Motor neuron (in vitro differentiated cells): Measurements from ENCODE around the gene PCGF1. TPM values are rescaled to one million over a fixed set of nuclear protein-coding genes. Genes with fewer than 3 reads are reported as not detected.
"Not testable (repeated sequence)": the region's sequence is repeated elsewhere in the genome, so short reads cannot be mapped to it uniquely, and the experiment has no call there.

Experiments
- ATAC-seq, 8 experiments: fragments of 200-7000 bp; cut with Tn5 transposase; replicated peaks in 6 of 8; 2 replicates each; pipeline ENCODE4 v1.8.0; 2021; ENCODE audit warnings: mild to moderate bottlenecking in 8 of 8, moderate library complexity in 8 of 8
- H3K27ac ChIP-seq, 2 donors: fragments of 250-450 bp; sonication (Bioruptor Pico); 2 replicates each; pipeline ENCODE4 v1.9.0; 2021; ENCODE audit warnings: antibody characterized with exemption in 2 of 2, mild to moderate bottlenecking in 2 of 2, moderate library complexity in 1 of 2
- H3K4me1 ChIP-seq, 2 donors: fragments of 250-450 bp; sonication (Bioruptor Pico); replicated peaks in 1 of 2; 2 replicates each; pipeline ENCODE4 v1.6.1; 2021; ENCODE audit warnings: antibody characterized with exemption in 2 of 2, mild to moderate bottlenecking in 2 of 2, moderate library complexity in 1 of 2
- H3K4me3 ChIP-seq, 5 donors: fragments of 250-450 bp; sonication (Bioruptor Pico); 2 replicates each; pipeline ENCODE4 v1.9.0; 2021; ENCODE audit warnings: antibody characterized with exemption in 5 of 5, mild to moderate bottlenecking in 5 of 5, moderate library complexity in 4 of 5
- WGBS, 10 experiments: fragments of 450-650 bp; shearing (Covaris generic); methylation state at CpG; one replicate each; pipeline ENCODE4 v1.0.0; 2022; 5-methylcytosine and 5-hydroxymethylcytosine counted together
- in situ Hi-C, 9 experiments: fragments of 400-800 bp; cut with MboI; loops; one replicate each; pipeline ENCODE4 v1.15.0; 2021; ENCODE audit warnings: low sequenced_read_pairs in 9 of 9, low pct_unique_long_range_greater_than_20kb in 2 of 9; ENCODE audit not compliant: unreplicated experiment in 9 of 9
- total RNA-seq, 8 experiments: library from RNA; unstranded; fragments of 300-600 nt; gene quantifications; 2 replicates each; pipeline versions ENCODE4 v1.2.3 to v1.2.4, GENCODE V29; 2022

PCGF1 gene
- total RNA-seq, 8 experiments from 2014 or later = 14.9 to 28.2 (median 18.4) TPM

DNA sequence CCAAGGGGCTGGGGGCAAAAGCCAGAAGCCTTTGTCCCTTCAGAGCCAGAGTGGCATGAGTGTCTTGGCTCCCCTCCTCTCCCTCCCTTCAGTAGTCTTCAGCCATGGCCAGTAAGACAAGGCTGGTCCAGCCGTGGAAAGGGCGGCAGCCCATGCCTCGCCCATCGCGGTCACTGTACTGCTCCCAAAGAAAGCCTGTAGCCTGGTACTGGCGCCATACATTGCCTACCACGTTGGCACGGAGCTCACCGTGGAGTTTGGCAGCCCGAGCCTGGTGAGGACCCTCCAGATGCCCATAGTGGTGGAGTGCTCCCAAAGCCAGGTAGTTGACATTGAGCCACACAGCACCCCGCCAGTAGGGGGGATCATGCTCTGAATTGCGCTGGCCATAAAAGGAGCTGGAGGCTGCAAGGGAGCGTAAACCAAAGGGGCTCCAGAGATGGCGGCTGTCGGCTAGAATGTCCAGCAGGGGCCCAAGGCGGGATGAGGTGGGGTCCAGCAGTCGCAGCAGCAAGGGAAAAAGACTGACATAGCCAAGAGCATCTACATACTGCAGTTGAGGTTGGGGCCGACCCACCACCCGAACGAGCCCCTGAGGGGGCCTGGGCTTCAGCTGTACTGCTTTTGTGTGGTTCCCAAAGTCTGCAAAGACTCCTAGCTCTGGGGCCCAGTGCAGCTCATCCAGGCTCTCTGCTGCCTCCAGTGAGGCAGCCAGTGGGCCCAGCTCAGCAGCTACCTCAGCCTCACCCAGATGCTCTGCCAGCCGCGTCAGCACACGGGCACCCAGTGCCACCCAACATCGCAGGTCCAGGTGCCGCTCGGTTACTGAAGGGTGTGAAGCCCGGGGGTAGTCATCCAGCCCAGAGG, 46.1 kb downstream of the PCGF1 start:
- no peak for ATAC-seq
- in situ Hi-C loops = no loop called here
- Histone ChIP-seq H3K27ac (no peak overlapping the region), H3K4me1 (peaks cover 16 to 20% of the 10 kb centered on the region in 2 donors), H3K4me3 (no peak overlapping the region)
- WGBS, 10 experiments = 76 to 98% (median 88%) methylated on average over 1 to 20 of the region's 27 CpGs; no CpG with 5 or more reads in 4 of the 10 experiments

DNA sequence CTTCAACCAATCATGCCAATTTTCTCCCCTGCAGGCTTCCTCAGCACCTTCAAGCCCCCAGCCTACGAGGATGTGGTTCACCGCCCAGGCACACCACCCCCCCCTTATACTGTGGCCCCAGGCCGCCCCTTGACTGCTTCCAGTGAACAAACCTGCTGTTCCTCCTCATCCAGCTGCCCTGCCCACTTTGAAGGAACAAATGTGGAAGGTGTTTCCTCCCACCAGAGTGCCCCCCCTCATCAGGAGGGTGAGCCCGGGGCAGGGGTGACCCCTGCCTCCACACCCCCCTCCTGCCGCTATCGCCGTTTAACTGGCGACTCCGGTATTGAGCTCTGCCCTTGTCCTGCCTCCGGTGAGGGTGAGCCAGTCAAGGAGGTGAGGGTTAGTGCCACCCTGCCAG, 47.3 kb downstream of the PCGF1 start:
- H3K27ac ChIP-seq, ATAC-seq, in situ Hi-C loops, H3K4me3 ChIP-seq: not testable (repeated sequence)
- no CpG with 5 or more reads among the region's 10 CpGs for WGBS, 10 experiments
- H3K4me1 ChIP-seq = peaks cover 23% of the 10 kb centered on the region in 2 donors

- WGBS, 10 experiments = 41 to 100% (median 76%) methylated on average over 3 to 8 of the region's 13 CpGs; no CpG with 5 or more reads in 4 of the 10 experiments
- H3K27ac ChIP-seq, ATAC-seq, in situ Hi-C loops: not testable (repeated sequence)
- Histone ChIP-seq H3K4me1 (peaks cover 23% of the 10 kb centered on the region in 2 donors), H3K4me3 (peak overlapping the region in 3 of 5 donors; percentile 62 to 68 (median 64))
Observed at GRCh38 chr2:74459503-74460118, 47.9 kb downstream of the PCGF1 start.

DNA sequence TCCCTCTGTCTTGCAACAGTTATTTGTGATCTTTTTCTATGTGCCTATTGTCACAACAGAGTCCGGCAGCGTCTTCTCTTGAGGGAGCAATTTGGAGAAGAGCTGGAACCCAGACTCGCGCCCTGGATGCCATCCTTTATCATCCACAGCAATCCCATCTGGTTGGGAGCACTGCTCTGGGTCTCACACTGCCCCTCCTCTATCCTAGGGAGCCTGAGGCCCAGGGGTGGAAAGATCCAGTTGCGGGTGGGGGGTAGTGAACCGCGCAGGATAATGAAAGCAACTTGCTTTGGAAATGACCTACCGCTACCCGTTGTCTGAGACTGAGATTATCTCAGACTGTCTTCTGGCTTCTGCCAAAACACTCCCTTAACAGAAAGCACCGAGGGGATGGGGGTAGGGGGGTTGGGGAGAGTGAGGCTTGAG, 48.5 kb downstream of the PCGF1 start:
- Histone ChIP-seq H3K4me1 (peaks cover 18 to 20% of the 10 kb centered on the region in 2 donors), H3K27ac (peak overlapping the region; percentile 84 to 91), H3K4me3 (peak overlapping the region; percentile 55 to 81 (median 64))
- no peak for ATAC-seq
- in situ Hi-C loops = no loop called here
- 0 to 20% (median 1%) methylated on average over 1 to 9 of the region's 10 CpGs; no CpG with 5 or more reads in 6 of the 10 experiments for WGBS, 10 experiments

DNA sequence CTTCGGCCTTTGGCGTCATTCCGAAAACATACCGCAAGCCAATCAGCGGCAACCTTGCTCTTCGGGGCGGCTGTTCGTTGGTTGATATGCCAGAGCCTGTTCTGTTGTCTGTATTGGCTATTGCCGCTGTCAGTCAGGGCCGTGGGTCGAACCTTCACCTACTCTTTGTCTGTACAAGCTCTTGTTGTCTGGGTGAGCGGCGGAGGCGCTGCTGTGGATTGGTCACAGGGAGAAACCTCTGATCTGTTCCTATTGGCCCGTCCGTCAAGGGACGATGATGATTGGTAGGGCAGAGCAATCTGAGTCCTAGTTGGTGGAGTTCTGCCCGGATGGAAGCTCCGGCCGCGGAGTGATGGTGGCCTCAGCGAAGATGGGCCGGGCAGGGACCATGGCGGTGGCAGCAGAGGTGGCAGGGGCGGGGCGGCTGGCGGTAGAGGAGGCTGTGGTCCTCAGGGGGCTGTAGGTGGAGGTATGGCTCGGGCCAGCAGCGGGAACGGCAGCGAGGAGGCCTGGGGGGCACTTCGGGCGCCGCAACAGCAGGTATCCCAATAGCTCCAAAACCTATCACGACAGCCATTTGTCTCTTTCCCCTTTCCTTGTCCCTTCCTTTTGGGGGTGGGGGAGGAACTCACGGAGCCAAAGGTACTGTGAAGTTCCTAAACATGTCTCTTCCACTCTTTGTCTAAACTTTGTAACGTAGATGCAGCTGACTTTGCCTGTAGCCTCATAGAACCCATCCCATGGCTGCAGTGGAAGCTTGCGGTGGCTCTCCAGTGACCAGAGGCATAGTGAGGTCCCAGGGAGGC, 49.2 kb downstream of the PCGF1 start, which contains the start of gene WBP1:
WBP1 (plus strand) TSS at position 307 of the 806 bp plus-strand sequence; CDS start at position 472, 165 bp downstream.
- WGBS, 10 experiments = 0 to 7% (median 0%) methylated on average over 1 to 11 of the region's 38 CpGs; no CpG with 5 or more reads in 4 of the 10 experiments
- peak within 1 kb of the TSS; percentile 87 to 91 for H3K27ac ChIP-seq
- in situ Hi-C loops = no loop called here
- ATAC-seq = peak; percentile 76 to 89 (median 87)
- peaks cover 14 to 16% of the 10 kb centered on the region in 2 donors for H3K4me1 ChIP-seq
- peak within 1 kb of the TSS; percentile 55 to 81 (median 64) for H3K4me3 ChIP-seq

- in situ Hi-C loops = no loop called here
- H3K4me1 ChIP-seq = peaks cover 14 to 16% of the 10 kb centered on the region in 2 donors
- WGBS, 10 experiments = 0 to 3% (median 0%) methylated on average over 2 to 6 of the region's 46 CpGs; no CpG with 5 or more reads in 6 of the 10 experiments
- H3K27ac ChIP-seq = peak overlapping the region; percentile 80 to 87
- peak overlapping the region; percentile 45 to 81 (median 62) for H3K4me3 ChIP-seq
- peak; percentile 5 to 52 (median 40) for ATAC-seq
Observed at GRCh38 chr2:74457549-74458131, 49.9 kb downstream of the PCGF1 start.

DNA sequence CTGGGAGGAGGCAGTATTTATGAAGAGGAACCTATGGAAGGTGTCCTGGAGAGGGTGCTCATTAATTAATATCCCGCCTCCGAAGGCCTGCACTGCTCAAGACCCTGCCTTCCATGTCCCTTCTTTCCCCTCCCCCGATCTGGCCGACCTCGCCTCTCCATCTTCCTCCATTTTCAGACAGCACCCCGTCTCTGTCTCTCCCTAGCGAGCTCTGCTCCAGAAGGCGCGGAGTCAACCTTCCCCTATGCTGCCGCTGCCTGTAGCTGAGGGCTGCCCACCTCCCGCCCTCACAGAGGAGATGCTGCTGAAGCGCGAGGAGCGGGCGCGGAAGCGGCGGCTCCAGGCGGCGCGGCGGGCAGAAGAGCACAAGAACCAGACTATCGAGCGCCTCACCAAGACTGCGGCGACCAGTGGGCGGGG, 50.4 kb downstream of the PCGF1 start:
- in situ Hi-C loops = no loop called here
- ATAC-seq = no peak
- WGBS, 10 experiments = 0 to 7% (median 2%) methylated on average over 1 to 7 of the region's 27 CpGs; no CpG with 5 or more reads in 4 of the 10 experiments
- peak overlapping the region; percentile 45 to 81 (median 62) for H3K4me3 ChIP-seq
- H3K27ac ChIP-seq = peak overlapping the region; percentile 80 to 87
- H3K4me1 ChIP-seq = peaks cover 14 to 16% of the 10 kb centered on the region in 2 donors

Other genes starting within 250 kb of the PCGF1 start
- 1 to 10 TPM in 7 of 8 experiments, under 1 TPM in 1; 0.25 to 5.9 (median 2.8) TPM for gene SLC4A5, start 164.3 kb downstream of the PCGF1 start, total RNA-seq
- 100 to 1,000 TPM in 7 of 8 experiments, 10 to 100 TPM in 1; 92.7 to 205 (median 134) TPM for gene DCTN1, start 127.4 kb downstream of the PCGF1 start, total RNA-seq
- 1 to 10 TPM; 1.6 to 5.8 (median 2.7) TPM for gene C2orf81, start 86.1 kb downstream of the PCGF1 start, total RNA-seq
- 10 to 100 TPM; 15.1 to 63.7 (median 49.5) TPM for gene WDR54, start 86.0 kb downstream of the PCGF1 start, total RNA-seq
- 10 to 100 TPM in 4 of 8 experiments, 1 to 10 TPM in 4; 1.4 to 33.2 (median 9.7) TPM for gene RTKN, start 65.8 kb downstream of the PCGF1 start, total RNA-seq
- 10 to 100 TPM; 17.6 to 51.4 (median 22.9) TPM for gene INO80B, start 52.6 kb downstream of the PCGF1 start, total RNA-seq
- gene WBP1, start 49.3 kb downstream of the PCGF1 start, total RNA-seq = 100 to 1,000 TPM in 4 of 8 experiments, 10 to 100 TPM in 4; 55.2 to 117 (median 99.8) TPM
- 10 to 100 TPM; 30.8 to 47.6 (median 37.9) TPM for gene MOGS, start 42.3 kb downstream of the PCGF1 start, total RNA-seq
- gene MRPL53, start 35.0 kb downstream of the PCGF1 start, total RNA-seq = 10 to 100 TPM; 51.1 to 83.5 (median 68.3) TPM
- gene CCDC142, start 24.7 kb downstream of the PCGF1 start, total RNA-seq = 10 to 100 TPM in 6 of 8 experiments, 1 to 10 TPM in 2; 8.0 to 32.3 (median 12.8) TPM
- gene TTC31, start 24.6 kb downstream of the PCGF1 start, total RNA-seq = 10 to 100 TPM in 5 of 8 experiments, 1 to 10 TPM in 3; 4.0 to 23.5 (median 10.2) TPM
- 1 to 10 TPM in 6 of 8 experiments, under 1 TPM in 2; 0.36 to 7.7 (median 1.4) TPM for gene LBX2, start 8.1 kb downstream of the PCGF1 start, total RNA-seq
- gene TLX2, start 6.8 kb upstream of the PCGF1 start, total RNA-seq = 1 to 10 TPM in 2 of 8 experiments, under 1 TPM in 5, not detected in 1; 0.05 to 1.5 (median 0.73) TPM
- gene DQX1, start 18.5 kb upstream of the PCGF1 start, total RNA-seq = 1 to 10 TPM in 1 of 8 experiments, under 1 TPM in 6, not detected in 1; 0.11 to 1.0 (median 0.31) TPM
- gene AUP1, start 22.0 kb upstream of the PCGF1 start, total RNA-seq = 100 to 1,000 TPM in 3 of 8 experiments, 10 to 100 TPM in 5; 43.1 to 121 (median 74.7) TPM
- gene HTRA2, start 22.2 kb upstream of the PCGF1 start, total RNA-seq = 10 to 100 TPM; 30.9 to 49.4 (median 39.3) TPM
- gene LOXL3, start 46.2 kb upstream of the PCGF1 start, total RNA-seq = 10 to 100 TPM in 2 of 8 experiments, 1 to 10 TPM in 4, under 1 TPM in 2; 0.54 to 29.3 (median 9.1) TPM
- 10 to 100 TPM in 1 of 8 experiments, 1 to 10 TPM in 7; 1.6 to 23.0 (median 6.3) TPM for gene DOK1, start 47.0 kb upstream of the PCGF1 start, total RNA-seq
- under 1 TPM in 5 of 8 experiments, not detected in 3; 0.08 to 0.50 (median 0.22) TPM for gene M1AP, start 140.6 kb upstream of the PCGF1 start, total RNA-seq
- gene SEMA4F, start 146.6 kb upstream of the PCGF1 start, total RNA-seq = 10 to 100 TPM in 4 of 8 experiments, 1 to 10 TPM in 1, under 1 TPM in 3; 0.31 to 21.4 (median 10.4) TPM